Stimulated activated CD4-positive, alpha-beta T cell treated with anti-CD3 and anti-CD28 coated beads, TNF-alpha, amount 100 ng/mL, for 4 hours (primary cell): Measurements from ENCODE around the gene PRDM12.

Source experiments
- DNase-seq, 3 experiments: peaks; one replicate each; pipeline ENCODE4 v3.0.0-alpha.2; 2020; ENCODE audit warnings: low read depth in 3 of 3

The PRDM12 gene

GRCh38 chr9:130664251-130665028 lies at the start of gene PRDM12:
PRDM12 (plus strand) TSS chr9:130664594; CDS start chr9:130664654, 60 bp downstream.
- no peak for DNase-seq

- DNase-seq, result no peak
Measured at GRCh38 chr9:130616451-130616850, 47.9 kb upstream of the PRDM12 start.

- no peak for DNase-seq
Measured at GRCh38 chr9:130623466-130623865, 40.9 kb upstream of the PRDM12 start.

GRCh38 chr9:130624154-130624553 lies 40.2 kb upstream of the PRDM12 start:
- DNase-seq, result no peak

- DNase-seq, result no peak
Measured at GRCh38 chr9:130626249-130626996, 38.0 kb upstream of the PRDM12 start.

- DNase-seq, result no peak
Measured at GRCh38 chr9:130627051-130627450, 37.3 kb upstream of the PRDM12 start.

GRCh38 chr9:130627896-130628792 lies 36.2 kb upstream of the PRDM12 start:
- DNase-seq, result no peak

GRCh38 chr9:130629443-130630070 lies 34.8 kb upstream of the PRDM12 start:
- DNase-seq, result no peak

GRCh38 chr9:130630071-130630450 lies 34.3 kb upstream of the PRDM12 start:
- DNase-seq, result no peak

- no peak for DNase-seq
Measured at GRCh38 chr9:130630506-130631330, 33.7 kb upstream of the PRDM12 start.

GRCh38 chr9:130631331-130632080 lies 32.9 kb upstream of the PRDM12 start:
- DNase-seq, result no peak

- no peak for DNase-seq
Measured at GRCh38 chr9:130632081-130632710, 32.2 kb upstream of the PRDM12 start.

GRCh38 chr9:130632841-130633240 lies 31.6 kb upstream of the PRDM12 start:
- no peak for DNase-seq

- no peak for DNase-seq
Measured at GRCh38 chr9:130633336-130634190, 30.8 kb upstream of the PRDM12 start.

GRCh38 chr9:130634191-130634768 lies 30.1 kb upstream of the PRDM12 start:
- no peak for DNase-seq

GRCh38 chr9:130634801-130635200 lies 29.6 kb upstream of the PRDM12 start:
- no peak for DNase-seq

- no peak for DNase-seq
Measured at GRCh38 chr9:130635306-130635705, 29.1 kb upstream of the PRDM12 start.
